Caco-2 (cell line): ENCODE data around the gene C3orf85. TPM values are rescaled to one million over a fixed set of nuclear protein-coding genes. Genes with fewer than 3 reads are reported as not detected.

Experiments used
- BruUV-seq: library from RNA; stranded (reverse); fragments of 400-500 nt; replicated peaks from 2 replicates; lab custom pipeline; 2021; lab: Mats Ljungman, UMichigan
- CTCF ChIA-PET: fragments of 300-600 bp; sonication (Branson Sonifier 250); formaldehyde crosslinking; loops from one replicate; lab custom pipeline; 2022; ENCODE audit warnings: antibody characterized with exemption; lab: Charles Lee
- POLR2A ChIA-PET: fragments of 300-600 bp; sonication (Branson Sonifier 250); formaldehyde crosslinking; loops from one replicate; lab custom pipeline; 2022; ENCODE audit warnings: antibody characterized with exemption; lab: Charles Lee
- DNase-seq, 2 experiments: peaks; one replicate each; pipeline versions ENCODE4 v3.0.0 to v3.0.0-alpha.2; 2020 to 2022
- H3K27me3 ChIP-seq: replicated peaks from 2 replicates; pipeline ENCODE4 v1.6.0; 2011; ENCODE audit warnings: low read length; ENCODE audit not compliant: control insufficient read depth, insufficient read depth
- H3K36me3 ChIP-seq: 2 replicates; pipeline ENCODE4 v1.5.1; 2011; ENCODE audit warnings: low read length; ENCODE audit not compliant: control insufficient read depth, insufficient read depth
- H3K4me1 ChIP-seq: fragments of 250-450 bp; sonication (Bioruptor Pico); 2 replicates; pipeline ENCODE4 v1.5.1; 2020; ENCODE audit warnings: mild to moderate bottlenecking
- H3K4me3 ChIP-seq: 2 replicates; pipeline ENCODE4 v1.5.1; 2011; ENCODE audit warnings: low read depth, mild to moderate bottlenecking, control low read depth, low read length
- H3K9me3 ChIP-seq: fragments of 250-450 bp; sonication (Bioruptor Pico); 2 replicates; pipeline ENCODE4 v1.5.1; 2020; ENCODE audit warnings: mild to moderate bottlenecking, moderate library complexity
- H3K27ac Mint-ChIP-seq: one replicate; pipeline ENCODE4 v1.8.0; 2022; ENCODE audit warnings: mixed read lengths; ENCODE audit not compliant: unreplicated experiment
- H3K27me3 Mint-ChIP-seq: one replicate; pipeline ENCODE4 v1.8.0; 2022; ENCODE audit warnings: mixed read lengths; ENCODE audit not compliant: insufficient read depth, unreplicated experiment
- H3K36me3 Mint-ChIP-seq: one replicate; pipeline ENCODE4 v1.8.0; 2022; ENCODE audit warnings: mild to moderate bottlenecking, mixed read lengths; ENCODE audit not compliant: insufficient read depth, unreplicated experiment
- H3K4me1 Mint-ChIP-seq: one replicate; pipeline ENCODE4 v1.8.0; 2022; ENCODE audit warnings: low read depth, mixed read lengths; ENCODE audit not compliant: unreplicated experiment
- H3K4me3 Mint-ChIP-seq: one replicate; pipeline ENCODE4 v1.8.0; 2022; ENCODE audit warnings: mild to moderate bottlenecking, moderate library complexity, mixed read lengths; ENCODE audit not compliant: unreplicated experiment
- H3K9me3 Mint-ChIP-seq: one replicate; pipeline ENCODE4 v1.8.0; 2022; ENCODE audit warnings: mixed read lengths; ENCODE audit not compliant: unreplicated experiment
- CTCF ChIP-seq, 2 experiments: fragments of 200-600 bp in 1 of 2; IDR thresholded peaks; 1 replicate in 1 of 2; 2 replicates in 1 of 2; pipeline versions ENCODE4 v1.5.1 to v1.8.0; 2011 to 2022; ENCODE audit warnings: antibody characterized with exemption in 1 of 2, control low read depth in 1 of 2, inconsistent platforms in 1 of 2, low read depth in 1 of 2, low read length in 1 of 2, mild to moderate bottlenecking in 1 of 2, moderate library complexity in 1 of 2; ENCODE audit not compliant: insufficient read depth in 1 of 2, severe bottlenecking in 1 of 2, unreplicated experiment in 1 of 2
- intact Hi-C: fragments of 100-400 bp; cut with micrococcal nuclease; formaldehyde crosslinking; loops from one replicate; pipeline ENCODE4 v1.10.0; 2022; ENCODE audit not compliant: unreplicated experiment
- total RNA-seq: library from RNA; stranded (reverse); gene quantifications from 2 replicates; pipeline ENCODE4 v1.2.3, GENCODE V29; 2022

The C3orf85 gene
- total RNA-seq, 1 experiment from 2014 or later: 0.48 TPM

DNA sequence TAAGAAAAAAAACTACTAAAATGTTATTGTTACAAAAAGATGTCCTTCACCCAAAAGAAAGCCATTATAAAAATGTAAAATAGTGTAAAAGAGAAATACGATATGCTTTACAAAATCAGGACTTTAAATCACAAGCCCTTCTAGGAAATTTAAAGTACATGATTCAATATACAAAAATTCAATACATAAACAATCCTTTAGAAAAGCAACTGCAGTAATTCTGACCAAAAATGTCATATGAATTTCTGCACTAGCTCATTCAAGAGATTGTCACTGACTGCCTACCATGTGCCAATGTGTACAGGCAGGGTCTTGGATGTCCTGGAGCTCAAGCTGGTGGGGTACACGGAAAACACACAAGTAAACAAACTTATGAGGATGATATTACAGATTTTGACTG, 21.1 kb upstream of the C3orf85 start:
- H3K36me3 ChIP-seq: no peaks in the 10 kb centered on the region
- no peaks in the 10 kb centered on the region for H3K9me3 Mint-ChIP-seq
- no peak for TF ChIP-seq CTCF (IDR thresholded peaks at IDR 0.05; ENCODE audit: insufficient read depth in 1 of 2, low read depth in 1 of 2, low read length in 1 of 2, severe bottlenecking in 1 of 2, unreplicated experiment in 1 of 2)
- no TSS peak for BruUV-seq
- no peaks in the 10 kb centered on the region for H3K4me1 Mint-ChIP-seq
- intact Hi-C loops: no loop called here
- no peaks in the 10 kb centered on the region for H3K27me3 Mint-ChIP-seq
- H3K4me1 ChIP-seq: no peaks in the 10 kb centered on the region
- H3K36me3 Mint-ChIP-seq: no peaks in the 10 kb centered on the region
- no peak overlapping the region for H3K27ac Mint-ChIP-seq
- no peaks in the 10 kb centered on the region for H3K9me3 ChIP-seq
- H3K4me3 ChIP-seq: no peak overlapping the region
- H3K4me3 Mint-ChIP-seq: no peak overlapping the region
- no peak for DNase-seq
- CTCF ChIA-PET: no interaction called here
- POLR2A ChIA-PET: no interaction called here
- no peaks in the 10 kb centered on the region for H3K27me3 ChIP-seq

DNA sequence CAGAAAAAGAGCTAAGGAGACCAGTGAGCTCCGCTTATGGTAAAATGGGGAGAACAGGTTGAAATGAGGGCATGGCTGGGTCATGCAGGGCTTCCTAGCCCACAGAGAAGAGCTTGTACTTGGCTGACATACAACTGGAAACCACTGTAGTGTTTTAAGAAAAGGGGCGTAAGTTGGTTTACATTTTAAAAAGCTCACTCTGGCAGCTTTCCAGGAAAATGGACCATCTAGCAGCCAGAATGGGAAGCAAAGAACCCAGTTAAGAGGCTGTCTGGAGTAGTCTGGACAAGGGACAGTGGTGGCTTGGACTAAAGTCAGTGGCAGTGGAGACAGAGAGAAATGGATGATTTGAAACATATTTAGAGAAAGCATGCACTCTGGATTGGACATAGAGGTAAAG, 20.5 kb upstream of the C3orf85 start:
- TF ChIP-seq CTCF (IDR thresholded peaks at IDR 0.05; ENCODE audit: insufficient read depth in 1 of 2, low read depth in 1 of 2, low read length in 1 of 2, severe bottlenecking in 1 of 2, unreplicated experiment in 1 of 2): no peak

GRCh38 chr3:109117939-109118338, 18.6 kb upstream of the C3orf85 start, which contains the start of gene MORC1:
Gene MORC1, minus strand, starts transcription at chr3:109118134. Its CDS starts 75 bp downstream, at chr3:109118059.
- no peak within 1 kb of the TSS for H3K4me3 Mint-ChIP-seq
- peaks cover 11% of the 10 kb centered on the region for H3K36me3 Mint-ChIP-seq
- POLR2A ChIA-PET: no interaction called here
- no peak for DNase-seq
- H3K4me1 Mint-ChIP-seq: peaks cover 7% of the 10 kb centered on the region
- intact Hi-C loops: no loop called here
- no peaks in the 10 kb centered on the region for H3K27me3 Mint-ChIP-seq
- no peak for TF ChIP-seq CTCF (IDR thresholded peaks at IDR 0.05; ENCODE audit: insufficient read depth in 1 of 2, low read depth in 1 of 2, low read length in 1 of 2, severe bottlenecking in 1 of 2, unreplicated experiment in 1 of 2)
- CTCF ChIA-PET: interaction anchor here (0.6 kb wide), 1 partner anchor 93 kb away, joined by 6 read pairs; no protein-coding TSS in a partner anchor
- peaks cover 16% of the 10 kb centered on the region for H3K9me3 Mint-ChIP-seq
- BruUV-seq: no TSS peak
- Histone ChIP-seq H3K4me3 (no peak within 1 kb of the TSS), H3K27me3 (no peaks in the 10 kb centered on the region), H3K4me1 (no peaks in the 10 kb centered on the region), H3K36me3 (no peaks in the 10 kb centered on the region), H3K9me3 (no peaks in the 10 kb centered on the region)
- no peak within 1 kb of the TSS for H3K27ac Mint-ChIP-seq

More for the DNA sequence above, 20.5 kb upstream of the C3orf85 start:
- Mint-ChIP-seq H3K27me3 (no peaks in the 10 kb centered on the region), H3K27ac (no peak overlapping the region), H3K9me3 (no peaks in the 10 kb centered on the region), H3K4me1 (no peaks in the 10 kb centered on the region), H3K4me3 (no peak overlapping the region), H3K36me3 (no peaks in the 10 kb centered on the region)
- H3K27me3 ChIP-seq: no peaks in the 10 kb centered on the region
- H3K4me1 ChIP-seq: no peaks in the 10 kb centered on the region
- ChIA-PET CTCF (no interaction called here), POLR2A (no interaction called here)
- no TSS peak for BruUV-seq
- DNase-seq: no peak
- H3K4me3 ChIP-seq: no peak overlapping the region
- no peaks in the 10 kb centered on the region for H3K9me3 ChIP-seq
- intact Hi-C loops: no loop called here
- no peaks in the 10 kb centered on the region for H3K36me3 ChIP-seq
